NB4 (cell line): ENCODE measurements around the gene POT1.

Source experiments
- DNase-seq: peaks from one replicate; pipeline ENCODE4 v3.0.0; 2010; ENCODE audit warnings: low read depth
- H3K4me3 ChIP-seq: one replicate; pipeline ENCODE4 v1.5.1; 2011; ENCODE audit warnings: mild to moderate bottlenecking, low read depth, low read length, moderate library complexity
- MYC ChIP-seq: IDR thresholded peaks from 2 replicates; pipeline ENCODE4 v1.6.1; 2011; ENCODE audit warnings: low read depth, low read length
- POLR2A ChIP-seq: IDR thresholded peaks from 2 replicates; pipeline ENCODE4 v1.6.1; 2011; ENCODE audit warnings: mild to moderate bottlenecking; ENCODE audit not compliant: insufficient read length; ENCODE audit errors: extremely low read depth
- TF ChIP-seq, protein P1 (sequence below): IDR thresholded peaks from one replicate; pipeline ENCODE4 v1.5.1; 2012; ENCODE audit warnings: low read depth, low read length
- TF ChIP-seq, protein P2 (sequence below): IDR thresholded peaks from 2 replicates; pipeline ENCODE4 v1.6.1; 2011; ENCODE audit warnings: low read depth, low read length

POT1 gene

DNA sequence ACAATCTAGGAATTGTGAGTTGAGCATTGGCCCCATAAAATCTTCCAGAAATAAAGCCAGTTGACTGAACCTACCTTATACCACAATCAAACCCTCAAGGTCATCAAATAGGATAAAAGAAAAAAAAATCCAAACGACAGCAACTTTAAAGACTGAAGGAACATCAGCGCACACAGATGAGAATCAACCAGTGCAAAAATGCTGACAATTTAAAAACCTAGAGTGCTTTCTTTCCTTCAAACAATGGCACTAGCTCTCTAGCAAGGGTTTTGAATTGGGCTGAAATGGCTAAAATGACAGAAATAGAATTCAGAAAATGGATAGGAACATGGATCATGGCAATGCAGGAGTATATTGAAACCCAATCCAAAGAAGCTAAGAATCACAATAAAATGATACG lies 16.1 kb upstream of the POT1 start:
- H3K4me3 ChIP-seq, result no peak overlapping the region
- DNase-seq, result no peak
- TF ChIP-seq, protein P1, sequence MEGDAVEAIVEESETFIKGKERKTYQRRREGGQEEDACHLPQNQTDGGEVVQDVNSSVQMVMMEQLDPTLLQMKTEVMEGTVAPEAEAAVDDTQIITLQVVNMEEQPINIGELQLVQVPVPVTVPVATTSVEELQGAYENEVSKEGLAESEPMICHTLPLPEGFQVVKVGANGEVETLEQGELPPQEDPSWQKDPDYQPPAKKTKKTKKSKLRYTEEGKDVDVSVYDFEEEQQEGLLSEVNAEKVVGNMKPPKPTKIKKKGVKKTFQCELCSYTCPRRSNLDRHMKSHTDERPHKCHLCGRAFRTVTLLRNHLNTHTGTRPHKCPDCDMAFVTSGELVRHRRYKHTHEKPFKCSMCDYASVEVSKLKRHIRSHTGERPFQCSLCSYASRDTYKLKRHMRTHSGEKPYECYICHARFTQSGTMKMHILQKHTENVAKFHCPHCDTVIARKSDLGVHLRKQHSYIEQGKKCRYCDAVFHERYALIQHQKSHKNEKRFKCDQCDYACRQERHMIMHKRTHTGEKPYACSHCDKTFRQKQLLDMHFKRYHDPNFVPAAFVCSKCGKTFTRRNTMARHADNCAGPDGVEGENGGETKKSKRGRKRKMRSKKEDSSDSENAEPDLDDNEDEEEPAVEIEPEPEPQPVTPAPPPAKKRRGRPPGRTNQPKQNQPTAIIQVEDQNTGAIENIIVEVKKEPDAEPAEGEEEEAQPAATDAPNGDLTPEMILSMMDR, result no peak
- TF ChIP-seq POLR2A (no peak), MYC (no peak)
- TF ChIP-seq, protein P2, sequence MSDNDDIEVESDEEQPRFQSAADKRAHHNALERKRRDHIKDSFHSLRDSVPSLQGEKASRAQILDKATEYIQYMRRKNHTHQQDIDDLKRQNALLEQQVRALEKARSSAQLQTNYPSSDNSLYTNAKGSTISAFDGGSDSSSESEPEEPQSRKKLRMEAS, result no peak

DNA sequence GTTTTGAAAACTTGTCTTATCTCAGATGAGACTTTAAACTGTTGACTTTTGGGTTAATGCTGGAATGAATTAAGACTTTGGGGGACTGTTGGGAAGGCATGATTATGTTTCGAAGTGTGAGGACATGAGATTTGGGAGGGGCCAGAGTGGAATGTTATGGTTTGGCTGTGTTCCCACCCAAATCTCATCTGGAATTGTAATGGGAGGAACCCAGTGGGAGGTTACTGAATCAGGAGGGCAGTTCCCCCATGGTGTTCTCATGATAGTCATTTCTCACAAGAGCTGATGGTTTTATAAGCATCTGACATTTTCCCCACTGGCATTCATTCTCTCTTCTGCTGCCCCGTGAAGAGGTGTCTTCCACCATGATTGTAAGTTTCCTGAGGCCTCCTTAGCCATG lies 13.8 kb upstream of the POT1 start:
- H3K4me3 ChIP-seq, result no peak overlapping the region
- DNase-seq, result no peak
- TF ChIP-seq POLR2A, result no peak
- TF ChIP-seq, protein P2, result no peak
- no peak for TF ChIP-seq MYC
- TF ChIP-seq, protein P1, result no peak

DNA sequence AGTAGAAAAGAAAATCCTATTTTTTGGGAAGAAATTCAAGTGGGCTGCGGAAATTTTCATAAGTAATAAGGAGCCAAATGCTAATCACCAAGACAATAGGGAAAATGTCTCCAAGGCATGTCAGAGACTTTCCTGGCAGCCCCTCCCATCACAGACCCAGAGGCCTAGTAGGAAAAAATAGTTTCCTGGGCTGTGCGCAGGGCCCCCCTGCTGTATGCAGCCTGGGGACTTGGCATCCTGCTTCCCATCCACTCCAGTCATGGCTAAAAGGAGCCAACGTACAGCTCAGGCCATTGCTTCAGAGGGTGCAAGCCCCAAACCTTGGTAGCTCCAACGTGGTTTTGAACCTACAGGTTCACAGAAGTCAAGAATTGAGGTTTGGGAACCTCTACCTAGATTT lies 12.8 kb upstream of the POT1 start:
- TF ChIP-seq, protein P2, result no peak
- TF ChIP-seq POLR2A, result no peak
- TF ChIP-seq, protein P1, result no peak
- no peak for TF ChIP-seq MYC
- H3K4me3 ChIP-seq, result no peak overlapping the region
- DNase-seq, result no peak

DNA sequence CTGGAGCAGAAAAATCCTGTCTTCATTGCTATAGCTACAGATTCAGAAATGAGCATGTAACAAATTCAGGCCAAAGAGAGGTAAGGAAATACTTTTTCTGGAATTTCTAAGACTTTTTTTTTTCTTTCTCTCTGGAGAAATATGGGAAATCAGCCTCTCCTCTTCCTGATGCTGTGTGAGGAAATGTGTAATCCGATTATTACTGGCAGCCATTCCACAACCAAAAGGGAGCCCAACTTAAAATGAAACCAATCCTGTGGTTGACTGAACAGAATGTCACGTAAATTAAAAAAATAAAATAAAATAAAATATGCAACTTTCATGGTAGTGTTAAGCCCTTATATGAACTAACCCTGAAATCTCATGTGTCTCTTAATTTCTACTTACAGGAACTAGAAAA lies 10.7 kb upstream of the POT1 start:
- no peak for DNase-seq
- no peak overlapping the region for H3K4me3 ChIP-seq
- TF ChIP-seq, protein P2, result no peak
- no peak for TF ChIP-seq POLR2A

DNA sequence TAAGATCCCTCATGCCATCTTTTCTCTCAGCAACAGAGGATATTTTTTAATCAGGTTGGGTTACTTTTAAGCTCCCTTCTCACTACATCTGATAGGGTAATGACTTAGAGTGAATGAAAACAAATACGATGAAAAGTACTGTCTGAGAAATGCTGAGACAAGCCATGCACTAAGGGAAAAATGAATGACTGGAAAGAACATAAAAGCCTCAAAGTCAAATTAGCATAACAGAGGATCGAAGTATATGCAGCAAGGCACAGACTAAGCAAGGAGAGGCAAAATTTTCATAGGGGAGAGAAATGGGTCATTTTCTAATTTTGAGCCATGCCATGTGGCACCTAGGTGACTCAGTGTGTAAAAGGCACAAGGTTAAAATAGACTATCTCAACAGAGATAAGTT lies 8.5 kb upstream of the POT1 start:
- TF ChIP-seq, protein P1, result no peak
- no peak for TF ChIP-seq MYC
- TF ChIP-seq, protein P2, result no peak
- TF ChIP-seq POLR2A, result no peak
- no peak for DNase-seq
- no peak overlapping the region for H3K4me3 ChIP-seq

DNA sequence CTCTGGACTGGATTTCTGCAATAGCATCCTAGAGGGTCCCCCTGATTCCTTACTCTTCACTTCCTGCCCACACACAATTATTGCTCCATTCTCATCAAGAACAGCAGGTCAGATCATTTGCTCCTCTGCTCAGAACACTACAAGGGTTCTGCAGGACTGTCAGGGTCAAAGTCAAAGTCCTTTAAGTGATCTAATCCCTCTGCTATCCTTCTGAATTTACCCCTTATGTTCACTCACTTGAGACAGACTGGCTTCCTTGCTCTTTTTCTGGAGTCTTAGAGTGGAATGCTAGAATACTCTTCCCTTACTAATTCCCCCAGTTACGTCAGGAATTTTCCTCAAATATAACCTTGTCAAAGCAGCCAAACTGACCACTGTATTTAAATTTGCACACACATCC lies 7.5 kb upstream of the POT1 start:
- no peak overlapping the region for H3K4me3 ChIP-seq
- DNase-seq, result no peak
- TF ChIP-seq, protein P1, result no peak
- no peak for TF ChIP-seq MYC
- TF ChIP-seq POLR2A, result no peak
- TF ChIP-seq, protein P2, result no peak
